Stimulated activated CD4-positive, alpha-beta T cell treated with anti-CD3 and anti-CD28 coated beads, Interleukin-12 subunit alpha, Interleukin-12 subunit beta, amount 100 ng/mL, for 24 hours (primary cell): ENCODE data around the gene MEI1.
"Not testable (repeated sequence)": the region's sequence is repeated elsewhere in the genome, so short reads cannot be mapped to it uniquely, and the experiment has no call there.

Experiments used
- DNase-seq, 2 experiments: peaks; one replicate each; pipeline ENCODE4 v3.0.0-alpha.2; 2020; ENCODE audit warnings: low read depth in 2 of 2

MEI1 gene

GRCh38 chr22:41821471-41822316 lies 122.4 kb downstream of the MEI1 start:
- DNase-seq = no peak

GRCh38 chr22:41822317-41823057 lies 123.2 kb downstream of the MEI1 start:
- peak in 1 of 2 experiments; percentile 24 for DNase-seq

- no peak for DNase-seq
These were observed 124.5 kb downstream of the MEI1 start for GRCh38 chr22:41823797-41824196.

GRCh38 chr22:41825376-41825775 lies 126.1 kb downstream of the MEI1 start:
- no peak for DNase-seq

GRCh38 chr22:41826021-41826420 lies 126.7 kb downstream of the MEI1 start:
- no peak for DNase-seq

- no peak for DNase-seq
These were observed 127.4 kb downstream of the MEI1 start for GRCh38 chr22:41826430-41827383.

- DNase-seq = no peak
These were observed 128.4 kb downstream of the MEI1 start for GRCh38 chr22:41827671-41828070.

GRCh38 chr22:41828516-41828915 lies 129.2 kb downstream of the MEI1 start:
- no peak for DNase-seq

- no peak for DNase-seq
These were observed 130.9 kb downstream of the MEI1 start for GRCh38 chr22:41830174-41830573.

- no peak for DNase-seq
These were observed 132.1 kb downstream of the MEI1 start for GRCh38 chr22:41831383-41831782.

- DNase-seq = no peak
These were observed 132.7 kb downstream of the MEI1 start for GRCh38 chr22:41831828-41832552.

- DNase-seq = peak; percentile 98 to 99
These were observed 133.5 kb downstream of the MEI1 start, which contains the start of gene SREBF2 for GRCh38 chr22:41832553-41833368. TSS of gene SREBF2 (plus strand) at chr22:41833105. CDS start at chr22:41833271, 166 bp downstream.

- peak in 1 of 2 experiments; percentile 16 for DNase-seq
These were observed 134.2 kb downstream of the MEI1 start for GRCh38 chr22:41833369-41834004.

- no peak for DNase-seq
These were observed 135.0 kb downstream of the MEI1 start for GRCh38 chr22:41834005-41834944.

- DNase-seq = not testable (repeated sequence)
These were observed 136.2 kb downstream of the MEI1 start for GRCh38 chr22:41835462-41835861.

GRCh38 chr22:41836551-41836950 lies 137.2 kb downstream of the MEI1 start:
- no peak for DNase-seq

- DNase-seq = no peak
These were observed 139.7 kb downstream of the MEI1 start for GRCh38 chr22:41838842-41839618.

- DNase-seq = no peak
These were observed 140.9 kb downstream of the MEI1 start for GRCh38 chr22:41840216-41840615.
